HepG2 (cell line): ENCODE results near the gene TEK. TPM values are rescaled to one million over a fixed set of nuclear protein-coding genes. Genes with fewer than 3 reads are reported as not detected.

Experiments used
- ATAC-seq: fragments of 200-7000 bp; cut with Tn5 transposase; 3 replicates; pipeline ENCODE4 v1.9.1; 2020; ENCODE audit warnings: mild to moderate bottlenecking, moderate library complexity
- BruUV-seq: library from RNA; stranded (reverse); fragments of 400-500 nt; replicated peaks from 2 replicates; lab custom pipeline; 2021; lab: Mats Ljungman, UMichigan
- CTCF ChIA-PET: fragments of 300-600 bp; formaldehyde crosslinking; extraction: SDS; loops from one replicate; lab custom pipeline; 2021; ENCODE audit warnings: low total read pairs, inconsistent platforms, low intra/inter-chr PET ratio; lab: Yijun Ruan, JAX
- POLR2A ChIA-PET: fragments of 350-600 bp; sonication (Branson Sonifier 250); formaldehyde crosslinking; loops from one replicate; lab custom pipeline; 2020; ENCODE audit warnings: antibody characterized with exemption, inconsistent platforms; lab: Yijun Ruan, JAX
- DNase-seq: peaks from one replicate; pipeline ENCODE4 v3.0.0-alpha.2; 2015; ENCODE audit warnings: low spot score
- FAIRE-seq: peaks from 3 replicates; lab custom pipeline; 2011; peaks lifted over from hg19 to GRCh38; lab: Jason Lieb, UNC
- H2AFZ ChIP-seq: one replicate; pipeline ENCODE4 v1.6.1; 2011; ENCODE audit warnings: low read length, inconsistent platforms
- H3K27ac ChIP-seq: fragments of 300-600 bp; 3 replicates; pipeline ENCODE4 v1.8.0; 2011; ENCODE audit warnings: mixed run types, mild to moderate bottlenecking, mixed read lengths, low read length, inconsistent platforms; ENCODE audit not compliant: insufficient read depth; ENCODE audit errors: extremely low read length
- H3K27me3 ChIP-seq, 2 experiments: fragments of 200-600 bp in 1 of 2; 2 replicates in 1 of 2; 3 replicates in 1 of 2; pipeline versions ENCODE4 v1.6.0 to v1.8.0; 2011; ENCODE audit warnings: low read length in 2 of 2, mild to moderate bottlenecking in 2 of 2, moderate library complexity in 2 of 2, inconsistent platforms in 1 of 2; ENCODE audit not compliant: insufficient read depth in 2 of 2, control insufficient read depth in 1 of 2
- H3K36me3 ChIP-seq, 2 experiments: fragments of 200-600 bp in 1 of 2; replicated peaks in 1 of 2; 2 replicates in 1 of 2; 3 replicates in 1 of 2; pipeline versions ENCODE4 v1.5.1 to v1.8.0; 2011; ENCODE audit warnings: low read length in 2 of 2, inconsistent platforms in 1 of 2; ENCODE audit not compliant: insufficient read depth in 2 of 2, control insufficient read depth in 1 of 2
- H3K4me1 ChIP-seq: 2 replicates; pipeline ENCODE4 v1.5.1; 2012; ENCODE audit warnings: low read length, inconsistent platforms; ENCODE audit not compliant: insufficient read depth
- H3K4me2 ChIP-seq: 2 replicates; pipeline ENCODE4 v1.6.0; 2011; ENCODE audit warnings: low read depth, low read length, inconsistent platforms
- H3K4me3 ChIP-seq, 3 experiments: fragments of 200-600 bp in 1 of 3; sonication (generic), shearing (Covaris generic) in 1 of 3; replicated peaks in 1 of 3; 2 replicates each; pipeline ENCODE4 v1.5.1; 2011 to 2016; ENCODE audit warnings: low read length in 3 of 3, inconsistent platforms in 2 of 3, low read depth in 2 of 3, mild to moderate bottlenecking in 2 of 3, control low read depth in 1 of 3, mixed read lengths in 1 of 3; ENCODE audit not compliant: insufficient read depth in 1 of 3
- H3K79me2 ChIP-seq: one replicate; pipeline ENCODE4 v1.6.1; 2011; ENCODE audit warnings: low read length, inconsistent platforms; ENCODE audit not compliant: insufficient read depth
- H3K9ac ChIP-seq: 2 replicates; pipeline ENCODE4 v1.6.0; 2011; ENCODE audit warnings: mild to moderate bottlenecking, low read depth, low read length, inconsistent platforms; ENCODE audit not compliant: insufficient read depth
- H3K9me3 ChIP-seq: 2 replicates; pipeline ENCODE4 v1.5.1; 2012; ENCODE audit warnings: mild to moderate bottlenecking, low read length
- H4K20me1 ChIP-seq: 2 replicates; pipeline ENCODE4 v1.6.0; 2011; ENCODE audit warnings: inconsistent platforms, mild to moderate bottlenecking, low read length, moderate library complexity; ENCODE audit not compliant: insufficient read depth
- ATRX ChIP-seq: sonication (generic); formaldehyde crosslinking; IDR thresholded peaks from 2 replicates; pipeline ENCODE4 v1.4.0; 2020; ENCODE audit warnings: missing genetic modification reagents, borderline replicate concordance
- HMG20A ChIP-seq: IDR thresholded peaks from 2 replicates; pipeline ENCODE4 v1.6.1; 2016; ENCODE audit warnings: borderline replicate concordance
- NKX3-1 ChIP-seq: sonication (generic); formaldehyde crosslinking; IDR thresholded peaks from 2 replicates; pipeline ENCODE4 v1.5.0; 2020; ENCODE audit warnings: missing genetic modification reagents
- ZBTB38 ChIP-seq: sonication (generic); formaldehyde crosslinking; IDR thresholded peaks from 2 replicates; pipeline ENCODE4 v1.5.1; 2020; ENCODE audit warnings: mild to moderate bottlenecking, missing genetic modification reagents
- ZFX ChIP-seq: sonication (generic); formaldehyde crosslinking; IDR thresholded peaks from 2 replicates; pipeline ENCODE4 v1.4.0; 2020; ENCODE audit warnings: mild to moderate bottlenecking, low read depth, missing genetic modification reagents, moderate library complexity
- ZNF775 ChIP-seq: sonication (generic); formaldehyde crosslinking; IDR thresholded peaks from 2 replicates; pipeline ENCODE4 v1.4.0; 2020; ENCODE audit warnings: missing genetic modification reagents, mild to moderate bottlenecking, moderate library complexity, borderline replicate concordance
- WGBS: methylation state at CpG from one replicate; pipeline ENCODE4 v1.1.6; 2017; ENCODE audit warnings: low lambda C conversion rate; 5-methylcytosine and 5-hydroxymethylcytosine counted together
- in situ Hi-C: cut with HindIII; loops from 2 replicates; pipeline ENCODE4 v1.10.0; 2017; ENCODE audit warnings: low pct_unique_long_range_greater_than_20kb; ENCODE audit not compliant: extremely low pct_ligation_motif_present
- intact Hi-C: fragments of 100-400 bp; cut with micrococcal nuclease; formaldehyde crosslinking; loops from one replicate; pipeline ENCODE4 v1.10.0; 2022; ENCODE audit not compliant: unreplicated experiment
- polyA plus RNA-seq, 8 experiments: library from polyadenylated mRNA; depleted of rRNA in 3 of 8; stranded (reverse) in 7 of 8; unstranded in 1 of 8; fragments of >200 nt; fragmentation: Illumina TruSeq in 4 of 8; extraction: Trizol in 4 of 8; gene quantifications; 2 replicates each; pipeline versions ENCODE4 v1.2.1 to v1.2.3, GENCODE V29; 2011 to 2016; ENCODE audit warnings: low read depth in 4 of 8, missing spikeins in 1 of 8, mixed read lengths in 1 of 8; ENCODE audit not compliant: insufficient read depth in 1 of 8
- total RNA-seq, 5 experiments: library from RNA; depleted of rRNA; stranded (reverse); fragments of >200 nt; fragmentation: Illumina TruSeq; extraction: Trizol; gene quantifications; 2 replicates each; pipeline ENCODE4 v1.2.3, GENCODE V29; 2016; ENCODE audit warnings: low read depth in 1 of 5
- TF ChIP-seq, protein P1 (sequence below): sonication (generic); IDR thresholded peaks from 2 replicates; pipeline ENCODE4 v1.6.1; 2016; ENCODE audit warnings: low read depth, borderline replicate concordance
- TF ChIP-seq, protein P2 (sequence below): sonication (generic); formaldehyde crosslinking; IDR thresholded peaks from 2 replicates; pipeline ENCODE4 v1.4.0; 2020; ENCODE audit warnings: mild to moderate bottlenecking, missing genetic modification reagents
- TF ChIP-seq, protein P3 (sequence below): sonication (generic); formaldehyde crosslinking; IDR thresholded peaks from 2 replicates; pipeline ENCODE4 v1.4.0; 2020; ENCODE audit warnings: mild to moderate bottlenecking, missing genetic modification reagents

The TEK gene
- total and polyA plus RNA-seq, 2 of the 13 experiments (the other 11 are each of a cell fraction or from before 2014, with no cell fraction given) = not detected

DNA sequence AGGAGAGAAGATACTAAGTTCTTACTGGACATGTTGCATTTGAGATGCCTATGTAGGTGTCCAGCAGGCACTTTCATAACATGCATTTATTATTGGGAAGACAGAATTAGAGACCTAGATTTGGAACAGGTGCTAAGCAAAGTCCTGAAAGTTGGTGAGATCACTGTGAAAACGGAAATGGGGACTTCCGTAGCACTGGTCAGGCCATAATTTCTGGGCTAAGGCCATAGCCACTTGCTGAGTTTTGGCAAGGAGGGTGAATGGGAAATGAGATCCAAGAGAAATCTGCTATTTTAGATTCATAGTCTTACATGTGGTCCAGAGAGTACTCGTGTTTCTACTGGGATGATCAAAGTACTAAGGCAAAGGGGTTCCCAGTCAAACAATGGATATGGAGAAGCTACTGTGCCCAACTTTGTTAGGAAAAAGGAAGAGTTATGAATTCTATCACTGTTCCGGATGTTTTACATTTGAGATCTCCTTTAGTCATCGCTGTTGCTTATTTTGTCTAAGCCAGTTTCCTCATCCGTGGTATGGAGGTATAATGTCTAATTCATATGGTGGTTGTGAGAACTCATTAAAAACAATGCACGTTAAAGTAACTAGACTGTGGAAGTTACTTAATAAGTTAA lies 33.4 kb downstream of the TEK start (continued):
- TF ChIP-seq, protein P1, sequence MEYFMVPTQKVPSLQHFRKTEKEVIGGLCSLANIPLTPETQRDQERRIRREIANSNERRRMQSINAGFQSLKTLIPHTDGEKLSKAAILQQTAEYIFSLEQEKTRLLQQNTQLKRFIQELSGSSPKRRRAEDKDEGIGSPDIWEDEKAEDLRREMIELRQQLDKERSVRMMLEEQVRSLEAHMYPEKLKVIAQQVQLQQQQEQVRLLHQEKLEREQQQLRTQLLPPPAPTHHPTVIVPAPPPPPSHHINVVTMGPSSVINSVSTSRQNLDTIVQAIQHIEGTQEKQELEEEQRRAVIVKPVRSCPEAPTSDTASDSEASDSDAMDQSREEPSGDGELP = no peak

DNA sequence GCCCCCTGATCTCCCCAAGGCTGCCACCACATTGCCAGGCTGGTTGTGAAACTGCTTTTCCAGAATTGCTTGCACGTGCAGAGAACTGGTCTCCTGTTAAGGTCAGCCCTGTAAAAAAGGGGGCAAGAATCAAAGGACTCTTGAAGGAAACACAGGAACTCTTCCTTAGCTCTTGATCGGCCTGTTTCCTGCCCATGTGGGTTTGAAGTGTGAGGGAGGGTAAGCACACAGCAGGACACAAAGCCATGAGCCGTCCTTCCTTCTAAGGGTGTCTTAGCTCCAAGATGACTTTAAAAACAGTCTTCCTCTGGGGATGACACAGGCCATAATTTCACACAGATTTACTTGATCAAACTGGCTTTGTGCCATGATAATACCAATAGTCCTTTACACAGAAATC lies 36.1 kb downstream of the TEK start:
- no peak overlapping the region for H3K27ac ChIP-seq
- in situ Hi-C loops (no loop called here), intact Hi-C loops (no loop called here)
- BruUV-seq = no TSS peak
- 4% methylated on average over 3 of the region's 3 CpGs for WGBS
- H3K9me3 ChIP-seq = no peaks in the 10 kb centered on the region
- ChIA-PET CTCF (no interaction called here), POLR2A (no interaction called here)
- no peak for ATAC-seq
- H3K36me3 ChIP-seq = no peaks in the 10 kb centered on the region
- H4K20me1 ChIP-seq = no peaks in the 10 kb centered on the region
- H2AFZ ChIP-seq = no peak overlapping the region
- H3K4me2 ChIP-seq = no peak overlapping the region
- no peak for TF ChIP-seq ATRX
- no peak for TF ChIP-seq ZFX (CRISPR knock-in tag)
- TF ChIP-seq, protein P2, sequence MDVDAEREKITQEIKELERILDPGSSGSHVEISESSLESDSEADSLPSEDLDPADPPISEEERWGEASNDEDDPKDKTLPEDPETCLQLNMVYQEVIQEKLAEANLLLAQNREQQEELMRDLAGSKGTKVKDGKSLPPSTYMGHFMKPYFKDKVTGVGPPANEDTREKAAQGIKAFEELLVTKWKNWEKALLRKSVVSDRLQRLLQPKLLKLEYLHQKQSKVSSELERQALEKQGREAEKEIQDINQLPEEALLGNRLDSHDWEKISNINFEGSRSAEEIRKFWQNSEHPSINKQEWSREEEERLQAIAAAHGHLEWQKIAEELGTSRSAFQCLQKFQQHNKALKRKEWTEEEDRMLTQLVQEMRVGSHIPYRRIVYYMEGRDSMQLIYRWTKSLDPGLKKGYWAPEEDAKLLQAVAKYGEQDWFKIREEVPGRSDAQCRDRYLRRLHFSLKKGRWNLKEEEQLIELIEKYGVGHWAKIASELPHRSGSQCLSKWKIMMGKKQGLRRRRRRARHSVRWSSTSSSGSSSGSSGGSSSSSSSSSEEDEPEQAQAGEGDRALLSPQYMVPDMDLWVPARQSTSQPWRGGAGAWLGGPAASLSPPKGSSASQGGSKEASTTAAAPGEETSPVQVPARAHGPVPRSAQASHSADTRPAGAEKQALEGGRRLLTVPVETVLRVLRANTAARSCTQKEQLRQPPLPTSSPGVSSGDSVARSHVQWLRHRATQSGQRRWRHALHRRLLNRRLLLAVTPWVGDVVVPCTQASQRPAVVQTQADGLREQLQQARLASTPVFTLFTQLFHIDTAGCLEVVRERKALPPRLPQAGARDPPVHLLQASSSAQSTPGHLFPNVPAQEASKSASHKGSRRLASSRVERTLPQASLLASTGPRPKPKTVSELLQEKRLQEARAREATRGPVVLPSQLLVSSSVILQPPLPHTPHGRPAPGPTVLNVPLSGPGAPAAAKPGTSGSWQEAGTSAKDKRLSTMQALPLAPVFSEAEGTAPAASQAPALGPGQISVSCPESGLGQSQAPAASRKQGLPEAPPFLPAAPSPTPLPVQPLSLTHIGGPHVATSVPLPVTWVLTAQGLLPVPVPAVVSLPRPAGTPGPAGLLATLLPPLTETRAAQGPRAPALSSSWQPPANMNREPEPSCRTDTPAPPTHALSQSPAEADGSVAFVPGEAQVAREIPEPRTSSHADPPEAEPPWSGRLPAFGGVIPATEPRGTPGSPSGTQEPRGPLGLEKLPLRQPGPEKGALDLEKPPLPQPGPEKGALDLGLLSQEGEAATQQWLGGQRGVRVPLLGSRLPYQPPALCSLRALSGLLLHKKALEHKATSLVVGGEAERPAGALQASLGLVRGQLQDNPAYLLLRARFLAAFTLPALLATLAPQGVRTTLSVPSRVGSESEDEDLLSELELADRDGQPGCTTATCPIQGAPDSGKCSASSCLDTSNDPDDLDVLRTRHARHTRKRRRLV = no peak
- no peak for TF ChIP-seq NKX3-1
- no peak for TF ChIP-seq ZBTB38 (CRISPR knock-in tag)
- TF ChIP-seq, protein P3, sequence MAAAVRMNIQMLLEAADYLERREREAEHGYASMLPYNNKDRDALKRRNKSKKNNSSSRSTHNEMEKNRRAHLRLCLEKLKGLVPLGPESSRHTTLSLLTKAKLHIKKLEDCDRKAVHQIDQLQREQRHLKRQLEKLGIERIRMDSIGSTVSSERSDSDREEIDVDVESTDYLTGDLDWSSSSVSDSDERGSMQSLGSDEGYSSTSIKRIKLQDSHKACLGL = no peak
- TF ChIP-seq ZNF775 (CRISPR knock-in tag) = no peak
- no peak for TF ChIP-seq HMG20A (CRISPR knock-in tag)
- FAIRE-seq = no peak
- no peaks in the 10 kb centered on the region for H3K79me2 ChIP-seq
- no peak for DNase-seq
- H3K27me3 ChIP-seq = no peaks in the 10 kb centered on the region; a peak in 1 of 5 replicates
- no peak overlapping the region for H3K4me3 ChIP-seq
- H3K4me1 ChIP-seq = no peaks in the 10 kb centered on the region
- H3K9ac ChIP-seq = no peak overlapping the region
